HG02970 (cell line): ENCODE results near the gene PRICKLE2.

Source experiments
- ATAC-seq: cut with Tn5 transposase; IDR thresholded peaks from one replicate; pipeline ENCODE4 v1.9.1; 2021; ENCODE audit warnings: mild to moderate bottlenecking, moderate library complexity, moderate number of reproducible peaks; ENCODE audit not compliant: unreplicated experiment, low FRiP score

PRICKLE2 gene

GRCh38 chr3:64195789-64196188, 29.5 kb downstream of the PRICKLE2 start:
- ATAC-seq: no peak

GRCh38 chr3:64191822-64192221, 33.4 kb downstream of the PRICKLE2 start:
- ATAC-seq: no peak

GRCh38 chr3:64190517-64191515, 34.5 kb downstream of the PRICKLE2 start:
- ATAC-seq: no peak

GRCh38 chr3:64188810-64189560, 36.3 kb downstream of the PRICKLE2 start:
- no peak for ATAC-seq

DNA sequence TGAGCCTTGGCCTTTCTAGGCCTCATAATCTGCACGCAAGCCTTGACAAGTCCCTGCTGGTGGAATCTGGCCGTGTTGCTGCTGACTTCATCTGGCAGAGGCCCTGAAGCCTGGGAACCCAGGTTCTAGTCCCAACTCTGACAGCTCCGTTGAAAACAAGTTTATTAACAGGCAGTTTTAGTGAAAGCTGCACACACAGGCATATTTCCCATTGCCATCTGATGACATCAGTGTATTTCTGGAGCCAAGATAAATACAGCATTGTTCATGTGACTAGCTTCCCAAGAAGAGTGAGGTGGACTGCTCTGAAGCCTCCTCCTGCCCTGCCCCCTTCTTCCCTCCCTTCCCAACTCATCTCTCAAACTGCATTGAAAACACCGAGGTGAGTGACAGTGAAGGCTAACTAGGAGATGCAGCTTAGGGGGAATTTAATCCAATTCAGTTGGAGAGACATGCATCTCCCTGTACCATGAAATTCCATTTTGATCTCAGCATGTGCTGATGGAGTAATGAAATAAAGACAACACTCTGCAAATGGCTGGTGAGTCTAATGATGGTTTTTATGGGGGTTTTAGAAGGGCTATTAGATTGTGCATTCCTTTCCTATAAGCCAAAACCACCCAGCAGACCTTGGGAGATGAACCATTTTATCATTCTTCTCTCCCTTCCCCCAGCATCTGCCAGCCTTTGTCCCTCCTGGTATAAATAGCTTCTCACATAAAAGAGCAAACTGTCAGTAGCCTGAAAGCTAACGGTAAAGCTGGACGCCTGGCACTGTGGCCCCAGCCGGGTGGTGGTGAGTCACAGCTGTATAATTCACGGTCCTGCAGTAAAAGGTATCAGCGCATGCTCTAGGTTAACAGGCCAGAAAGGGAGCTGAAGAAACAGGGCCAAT, 38.0 kb downstream of the PRICKLE2 start:
- ATAC-seq: no peak

DNA sequence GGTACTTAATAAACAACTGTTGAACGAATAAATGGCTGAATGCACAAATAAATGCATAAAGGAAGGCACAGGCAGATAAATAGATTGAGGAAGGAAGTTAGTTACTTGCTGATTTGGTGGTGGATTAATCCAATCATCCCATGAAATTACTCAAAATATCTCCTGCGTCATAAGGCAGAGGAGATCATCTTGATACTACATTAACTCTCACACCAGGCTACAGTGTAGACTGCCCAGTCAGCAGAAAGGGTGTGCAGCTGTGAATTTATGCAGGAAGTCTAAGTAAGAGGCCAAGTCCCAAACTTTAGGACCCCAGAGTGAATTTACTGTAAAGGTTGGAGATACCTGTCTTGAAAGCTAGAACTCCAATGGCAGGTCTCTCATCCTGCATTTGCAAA, 38.6 kb downstream of the PRICKLE2 start:
- ATAC-seq: no peak

DNA sequence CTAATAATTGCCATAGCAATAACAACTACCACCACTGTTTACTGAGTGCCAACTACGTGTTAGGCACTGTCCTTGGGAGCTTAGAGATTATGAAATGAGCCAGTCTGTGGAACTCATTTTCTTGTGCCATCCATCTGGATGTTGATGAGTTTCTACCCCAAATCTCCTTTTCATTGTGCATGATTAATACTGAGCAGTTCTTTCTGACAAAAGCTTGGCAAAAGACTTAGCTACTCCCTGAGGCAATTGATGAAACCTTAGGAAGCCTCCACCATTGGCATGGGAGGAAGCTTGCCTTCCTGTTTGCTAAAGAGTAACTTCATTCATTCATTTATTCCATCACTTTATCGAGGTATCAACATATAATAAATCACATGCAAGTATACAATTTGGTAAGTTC, 39.8 kb downstream of the PRICKLE2 start:
- no peak for ATAC-seq

DNA sequence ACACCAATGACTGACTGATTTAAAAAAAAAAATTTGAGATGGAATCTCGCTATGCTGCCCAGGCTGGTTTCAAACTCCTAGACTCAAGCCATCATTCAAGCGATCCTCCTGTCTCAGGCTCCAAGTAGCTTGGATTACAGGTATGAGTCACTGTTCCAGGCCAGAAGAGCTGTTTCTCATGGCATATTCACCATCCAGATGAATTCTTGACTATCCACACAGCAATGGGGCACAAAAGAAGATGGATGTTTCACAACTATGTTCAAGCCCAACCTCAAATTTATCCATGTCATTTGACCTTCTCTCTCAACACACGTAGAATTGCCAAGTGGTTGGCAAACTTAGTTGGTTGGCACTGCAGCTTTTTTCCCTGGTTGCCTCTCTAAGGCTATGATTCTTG, 40.6 kb downstream of the PRICKLE2 start:
- ATAC-seq: no peak

GRCh38 chr3:64179860-64180259, 45.4 kb downstream of the PRICKLE2 start:
- no peak for ATAC-seq

DNA sequence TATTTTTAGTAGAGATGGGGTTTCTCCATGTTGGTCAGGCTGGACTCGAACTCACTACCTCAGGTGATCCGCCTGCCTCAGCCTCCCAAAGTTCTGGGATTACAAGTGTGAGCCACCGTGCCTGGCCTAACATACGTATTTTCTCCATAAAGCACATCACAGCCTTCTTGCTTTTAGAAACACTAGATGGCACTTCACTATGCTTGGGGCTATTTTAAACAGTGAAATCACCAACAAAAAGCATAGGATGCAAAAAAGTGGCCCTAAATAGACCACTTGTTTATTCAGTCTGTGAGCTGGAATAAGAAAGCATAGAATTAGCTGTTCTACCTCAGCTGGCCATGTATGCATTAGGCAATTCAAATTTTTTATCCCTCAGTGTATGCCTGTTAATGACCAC, 46.0 kb downstream of the PRICKLE2 start:
- no peak for ATAC-seq

DNA sequence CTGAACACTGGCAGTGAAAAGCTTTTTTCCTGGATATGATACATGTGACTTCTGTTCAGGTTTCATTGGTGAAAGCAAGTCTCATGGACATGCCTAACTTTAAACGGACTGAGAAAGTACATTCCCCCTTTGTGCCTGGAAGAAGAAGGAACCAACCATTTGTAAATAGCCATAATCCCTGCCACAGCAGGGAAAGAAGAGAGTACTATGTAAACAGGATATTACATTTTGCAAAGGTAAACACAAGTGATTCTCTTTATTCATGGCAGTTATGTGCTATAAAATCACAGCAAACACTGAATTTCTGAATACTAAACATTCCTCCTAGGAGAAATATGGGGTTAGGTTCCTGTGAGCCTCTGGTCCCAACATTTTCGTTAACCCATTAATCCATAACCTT, 46.8 kb downstream of the PRICKLE2 start:
- no peak for ATAC-seq

GRCh38 chr3:64176461-64176996, 48.7 kb downstream of the PRICKLE2 start:
- ATAC-seq: no peak

- no peak for ATAC-seq
These were observed 50.9 kb downstream of the PRICKLE2 start for GRCh38 chr3:64174328-64174727.

DNA sequence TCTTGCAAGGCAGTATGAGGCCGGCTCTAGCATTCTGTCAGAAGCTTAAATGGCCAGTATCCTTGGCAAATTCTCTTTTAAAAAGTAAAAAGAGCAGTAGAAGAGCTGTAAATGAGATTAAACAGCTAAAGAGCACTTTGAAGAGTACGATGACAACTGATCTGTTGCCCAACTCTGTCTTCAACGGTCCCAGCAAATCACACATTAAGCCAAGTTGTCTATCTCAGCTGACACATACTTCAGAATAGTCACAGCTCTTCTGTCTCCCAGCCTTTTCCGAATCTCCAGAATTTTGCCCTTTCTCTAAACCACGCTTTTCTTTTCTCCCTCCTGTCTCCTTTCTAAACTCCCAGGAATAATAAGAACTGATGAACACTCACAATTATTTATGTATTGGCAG, 51.7 kb downstream of the PRICKLE2 start:
- no peak for ATAC-seq

- ATAC-seq: no peak
These were observed 55.0 kb downstream of the PRICKLE2 start for GRCh38 chr3:64170270-64170669.

GRCh38 chr3:64167868-64168267, 57.4 kb downstream of the PRICKLE2 start:
- ATAC-seq: no peak

- ATAC-seq: no peak
These were observed 57.9 kb downstream of the PRICKLE2 start for GRCh38 chr3:64167351-64167750.

DNA sequence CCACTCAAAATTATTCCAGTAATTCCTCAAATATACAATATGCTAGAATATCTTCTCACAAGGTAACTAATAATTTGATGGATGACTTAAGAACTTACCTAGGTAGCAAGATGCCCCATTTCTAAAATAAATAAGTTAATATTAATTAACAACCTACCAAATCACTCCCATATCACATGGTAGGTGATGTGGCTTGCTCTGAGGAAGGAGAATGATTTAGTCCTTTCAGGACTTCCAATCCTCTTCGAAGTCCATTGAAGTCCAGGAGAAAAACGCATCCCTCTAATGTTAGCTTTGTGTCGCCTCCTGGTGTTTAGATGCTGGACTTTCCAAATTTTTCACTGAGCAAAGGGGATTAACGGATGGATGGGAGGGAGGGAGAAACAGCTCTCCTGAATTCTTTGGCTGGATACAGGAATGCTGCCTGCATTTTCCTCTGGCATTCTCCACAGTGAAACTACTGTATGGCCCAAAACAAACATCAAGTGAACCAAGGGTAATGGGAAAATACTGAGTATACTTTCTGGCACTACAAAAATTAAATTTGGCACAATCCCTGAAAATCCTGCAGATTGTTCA, 58.6 kb downstream of the PRICKLE2 start:
- no peak for ATAC-seq

DNA sequence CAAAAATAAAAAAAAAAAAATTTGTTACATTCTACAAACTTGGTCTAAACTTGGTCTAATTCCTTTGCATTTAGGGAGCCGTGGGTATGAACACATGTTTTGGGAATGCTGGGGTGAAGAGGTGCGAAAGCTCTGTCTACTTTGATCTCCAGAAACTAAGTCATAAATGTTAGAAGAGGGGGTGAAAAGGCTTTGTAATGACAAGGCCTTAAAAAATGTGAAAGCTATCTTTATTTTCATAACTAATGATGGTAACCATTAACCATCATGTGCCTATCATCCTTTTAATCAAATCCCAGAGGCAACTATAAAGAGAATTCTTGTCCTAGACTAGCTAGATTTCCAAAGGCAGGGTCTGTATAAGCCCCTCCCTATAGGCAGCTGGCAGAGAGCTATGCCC, 60.9 kb downstream of the PRICKLE2 start:
- ATAC-seq: no peak

- ATAC-seq: no peak
These were observed 61.5 kb downstream of the PRICKLE2 start for GRCh38 chr3:64163755-64164148.
